B cell (primary cell): ENCODE results near the gene NLGN1. TPM values are rescaled to one million over a fixed set of nuclear protein-coding genes. Genes with fewer than 3 reads are reported as not detected.

Source experiments
- ATAC-seq: fragments of 200-7000 bp; cut with Tn5 transposase; one replicate; pipeline ENCODE4 v1.10.0; 2021; ENCODE audit warnings: low read depth, mild to moderate bottlenecking, moderate number of reproducible peaks, moderate library complexity
- CTCF ChIA-PET: fragments of 350-600 bp; sonication (Branson Sonifier 250); formaldehyde crosslinking; loops from one replicate; lab custom pipeline; 2021; ENCODE audit warnings: antibody characterized with exemption, inconsistent platforms; lab: Charles Lee
- POLR2A ChIA-PET: fragments of 350-600 bp; sonication (Branson Sonifier 250); formaldehyde crosslinking; loops from one replicate; lab custom pipeline; 2021; ENCODE audit warnings: antibody characterized with exemption; lab: Charles Lee
- DNase-seq: peaks from one replicate; pipeline ENCODE4 v3.0.0; 2013
- H2AFZ ChIP-seq: 2 replicates; pipeline ENCODE4 v1.6.1; 2012; ENCODE audit warnings: mild to moderate bottlenecking, low read depth, low read length; ENCODE audit not compliant: insufficient read depth, poor library complexity, severe bottlenecking
- H3K27ac ChIP-seq, 2 donors: 1 replicate in 1 of 2; 2 replicates in 1 of 2; pipeline ENCODE4 v1.5.1; 2012 to 2013; ENCODE audit warnings: low read length in 2 of 2, mild to moderate bottlenecking in 2 of 2, moderate library complexity in 1 of 2
- H3K27me3 ChIP-seq, 4 experiments: fragments of 200-600 bp in 1 of 4; sonication (generic) in 1 of 4; replicated peaks in 1 of 4; 1 replicate in 2 of 4; 2 replicates in 2 of 4; pipeline versions ENCODE4 v1.6.1 to v1.7.0; 2013 to 2016; ENCODE audit warnings: low read length in 3 of 4, mild to moderate bottlenecking in 2 of 4, mixed read lengths in 1 of 4, moderate library complexity in 1 of 4; ENCODE audit not compliant: insufficient read depth in 4 of 4, control insufficient read depth in 3 of 4; ENCODE audit errors: control extremely low read depth in 1 of 4
- H3K36me3 ChIP-seq, 2 experiments: replicated peaks in 1 of 2; 1 replicate in 1 of 2; 2 replicates in 1 of 2; pipeline versions ENCODE4 v1.6.1 to v1.7.1; 2013; ENCODE audit warnings: low read length in 1 of 2; ENCODE audit not compliant: insufficient read depth in 2 of 2, control insufficient read depth in 1 of 2; ENCODE audit errors: control extremely low read depth in 1 of 2, extremely low read depth in 1 of 2
- H3K4me1 ChIP-seq, 2 donors: fragments of 200-600 bp in 1 of 2; sonication (generic) in 1 of 2; 1 replicate in 1 of 2; 2 replicates in 1 of 2; pipeline versions ENCODE4 v1.5.1 to v1.6.1; 2013 to 2017; ENCODE audit warnings: low read length in 2 of 2; ENCODE audit not compliant: control insufficient read depth in 2 of 2, insufficient read depth in 2 of 2
- H3K4me2 ChIP-seq: replicated peaks from 2 replicates; pipeline ENCODE3; 2012; ENCODE audit warnings: mild to moderate bottlenecking, low read depth, low read length; ENCODE audit not compliant: poor library complexity, severe bottlenecking
- H3K4me3 ChIP-seq, 5 experiments: fragments of 200-600 bp in 1 of 5; sonication (generic) in 1 of 5; 1 replicate in 3 of 5; 2 replicates in 2 of 5; pipeline versions ENCODE4 v1.5.1 to v1.7.0; 2011 to 2016; ENCODE audit warnings: low read length in 4 of 5, mild to moderate bottlenecking in 4 of 5, low read depth in 2 of 5, control low read depth in 1 of 5, moderate library complexity in 1 of 5; ENCODE audit not compliant: insufficient read depth in 1 of 5; ENCODE audit errors: control extremely low read depth in 1 of 5, extremely low read depth in 1 of 5
- H3K79me2 ChIP-seq: fragments of 200-600 bp; sonication (generic); one replicate; pipeline ENCODE4 v1.6.0; 2016; ENCODE audit warnings: low read length; ENCODE audit not compliant: control insufficient read depth, insufficient read depth
- H3K9ac ChIP-seq: fragments of 200-600 bp; sonication (generic); 2 replicates; pipeline ENCODE4 v1.6.1; 2017; ENCODE audit warnings: mild to moderate bottlenecking, low read length, moderate library complexity
- H3K9me3 ChIP-seq, 3 donors: one replicate each; pipeline versions ENCODE4 v1.6.1 to v1.7.1; 2013; ENCODE audit warnings: low read length in 2 of 3; ENCODE audit not compliant: control insufficient read depth in 2 of 3, insufficient read depth in 1 of 3; ENCODE audit errors: control extremely low read depth in 1 of 3
- H4K20me1 ChIP-seq: 2 replicates; pipeline ENCODE4 v1.6.0; 2012; ENCODE audit warnings: mild to moderate bottlenecking, low read length; ENCODE audit not compliant: insufficient read depth, control insufficient read depth, poor library complexity, severe bottlenecking
- H3K27ac Mint-ChIP-seq: one replicate; pipeline ENCODE4 v1.8.0; 2021; ENCODE audit warnings: mixed read lengths
- H3K27me3 Mint-ChIP-seq: one replicate; pipeline ENCODE4 v1.8.0; 2021; ENCODE audit warnings: mixed read lengths
- H3K4me1 Mint-ChIP-seq: one replicate; pipeline ENCODE4 v1.8.0; 2021; ENCODE audit warnings: mixed read lengths
- H3K4me3 Mint-ChIP-seq: one replicate; pipeline ENCODE4 v1.8.0; 2021; ENCODE audit warnings: mixed read lengths
- H3K9me3 Mint-ChIP-seq: one replicate; pipeline ENCODE4 v1.8.0; 2022; ENCODE audit warnings: mixed read lengths; ENCODE audit not compliant: insufficient read depth
- EZH2 ChIP-seq: IDR thresholded peaks from 2 replicates; pipeline ENCODE4 v1.6.1; 2012; ENCODE audit warnings: borderline replicate concordance, low read depth, mild to moderate bottlenecking, moderate library complexity, low read length; ENCODE audit not compliant: insufficient read depth, poor library complexity, severe bottlenecking
- WGBS: methylation state at CpG from one replicate; pipeline ENCODE4 v1.1.5; 2013; ENCODE audit warnings: missing lambda C conversion rate; ENCODE audit not compliant: insufficient coverage; 5-methylcytosine and 5-hydroxymethylcytosine counted together
- intact Hi-C: fragments of 100-400 bp; cut with micrococcal nuclease; formaldehyde crosslinking; loops from one replicate; pipeline ENCODE4 v1.10.0; 2022
- polyA plus RNA-seq: library from polyadenylated mRNA; depleted of rRNA; stranded (reverse); fragments of >200 nt; gene quantifications from 2 replicates; pipeline ENCODE4 v1.2.3, GENCODE V29; 2012
- total RNA-seq, 2 donors: library from RNA; stranded (reverse); fragments of 120-200 nt in 1 of 2; gene quantifications; 1 replicate in 1 of 2; 2 replicates in 1 of 2; pipeline versions ENCODE4 v1.2.3 to v1.2.4, GENCODE V29; 2013 to 2022
- TF ChIP-seq, protein P1 (sequence below): fragments of 200-600 bp; IDR thresholded peaks from one replicate; pipeline ENCODE4 v1.8.0; 2022; ENCODE audit warnings: antibody characterized with exemption, mild to moderate bottlenecking

Gene NLGN1
- total and polyA plus RNA-seq, 2 donors (not counting 1 experiment from before 2014, with no cell fraction given) = not detected

DNA sequence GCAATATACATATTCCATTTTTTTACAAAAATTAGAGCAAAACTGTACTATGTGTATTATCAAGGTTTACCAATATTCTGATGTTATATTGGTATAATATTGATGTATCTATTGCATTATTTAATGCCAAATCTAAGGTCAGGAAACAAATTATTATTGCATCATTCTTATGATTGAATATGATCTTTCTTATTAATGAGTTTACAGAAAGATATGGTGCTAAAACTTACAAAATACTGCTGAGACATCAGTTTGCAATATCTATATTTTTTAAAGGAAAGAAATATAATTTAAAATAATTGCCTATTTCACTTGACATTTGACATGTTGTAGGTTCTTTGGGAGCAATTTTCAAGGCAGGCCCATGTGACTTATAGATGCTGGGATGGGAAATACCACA lies 357.6 kb downstream of the NLGN1 start:
- Histone ChIP-seq H2AFZ (no peak overlapping the region), H3K27ac (no peak overlapping the region), H3K4me2 (no peak overlapping the region), H3K27me3 (no peaks in the 10 kb centered on the region), H3K36me3 (no peaks in the 10 kb centered on the region), H4K20me1 (no peaks in the 10 kb centered on the region), H3K4me3 (no peak overlapping the region), H3K4me1 (no peaks in the 10 kb centered on the region), H3K9ac (no peak overlapping the region), H3K79me2 (no peaks in the 10 kb centered on the region), H3K9me3 (no peaks in the 10 kb centered on the region)
- ChIA-PET POLR2A (no interaction called here), CTCF (no interaction called here)
- Mint-ChIP-seq H3K9me3 (no peaks in the 10 kb centered on the region), H3K4me3 (no peak overlapping the region), H3K27ac (no peak overlapping the region), H3K4me1 (no peaks in the 10 kb centered on the region), H3K27me3 (no peaks in the 10 kb centered on the region)
- TF ChIP-seq EZH2 = no peak
- TF ChIP-seq, protein P1, sequence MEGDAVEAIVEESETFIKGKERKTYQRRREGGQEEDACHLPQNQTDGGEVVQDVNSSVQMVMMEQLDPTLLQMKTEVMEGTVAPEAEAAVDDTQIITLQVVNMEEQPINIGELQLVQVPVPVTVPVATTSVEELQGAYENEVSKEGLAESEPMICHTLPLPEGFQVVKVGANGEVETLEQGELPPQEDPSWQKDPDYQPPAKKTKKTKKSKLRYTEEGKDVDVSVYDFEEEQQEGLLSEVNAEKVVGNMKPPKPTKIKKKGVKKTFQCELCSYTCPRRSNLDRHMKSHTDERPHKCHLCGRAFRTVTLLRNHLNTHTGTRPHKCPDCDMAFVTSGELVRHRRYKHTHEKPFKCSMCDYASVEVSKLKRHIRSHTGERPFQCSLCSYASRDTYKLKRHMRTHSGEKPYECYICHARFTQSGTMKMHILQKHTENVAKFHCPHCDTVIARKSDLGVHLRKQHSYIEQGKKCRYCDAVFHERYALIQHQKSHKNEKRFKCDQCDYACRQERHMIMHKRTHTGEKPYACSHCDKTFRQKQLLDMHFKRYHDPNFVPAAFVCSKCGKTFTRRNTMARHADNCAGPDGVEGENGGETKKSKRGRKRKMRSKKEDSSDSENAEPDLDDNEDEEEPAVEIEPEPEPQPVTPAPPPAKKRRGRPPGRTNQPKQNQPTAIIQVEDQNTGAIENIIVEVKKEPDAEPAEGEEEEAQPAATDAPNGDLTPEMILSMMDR = no peak
- no peak for DNase-seq
- ATAC-seq = no peak
- intact Hi-C loops = no loop called here

- TF ChIP-seq, protein P1 = no peak
- no peak for TF ChIP-seq EZH2
- POLR2A ChIA-PET = no interaction called here
- Mint-ChIP-seq H3K27me3 (no peaks in the 10 kb centered on the region), H3K4me1 (no peaks in the 10 kb centered on the region), H3K9me3 (peaks cover 1% of the 10 kb centered on the region), H3K27ac (no peak overlapping the region), H3K4me3 (no peak overlapping the region)
- 100% methylated on average over 1 of the region's 4 CpGs for WGBS
- Histone ChIP-seq H3K27me3 (no peaks in the 10 kb centered on the region), H3K9me3 (peaks cover 0 to 2% (median 0%) of the 10 kb centered on the region in 3 donors), H3K36me3 (no peaks in the 10 kb centered on the region), H3K4me3 (no peak overlapping the region), H2AFZ (no peak overlapping the region), H3K4me1 (no peaks in the 10 kb centered on the region), H3K9ac (no peak overlapping the region), H3K27ac (no peak overlapping the region), H3K79me2 (no peaks in the 10 kb centered on the region), H4K20me1 (no peaks in the 10 kb centered on the region), H3K4me2 (no peak overlapping the region)
- CTCF ChIA-PET = no interaction called here
- no peak for ATAC-seq
- intact Hi-C loops = no loop called here
- DNase-seq = no peak
Measured at GRCh38 chr3:173761161-173761560, 363.6 kb downstream of the NLGN1 start.
